NCI-H2196 treated with DMSO at 0.1 percent for 48 hours (cell line): Measurements from ENCODE around the gene ZNF775.
A peak's percentile ranks its signal among the peaks of the same experiment; 100 is the strongest.

Experiments
- DNase-seq: peaks from one replicate; lab custom pipeline; 2025; ENCODE audit not compliant: unreplicated experiment; lab: John Stamatoyannopoulos, UW

Gene ZNF775

DNA sequence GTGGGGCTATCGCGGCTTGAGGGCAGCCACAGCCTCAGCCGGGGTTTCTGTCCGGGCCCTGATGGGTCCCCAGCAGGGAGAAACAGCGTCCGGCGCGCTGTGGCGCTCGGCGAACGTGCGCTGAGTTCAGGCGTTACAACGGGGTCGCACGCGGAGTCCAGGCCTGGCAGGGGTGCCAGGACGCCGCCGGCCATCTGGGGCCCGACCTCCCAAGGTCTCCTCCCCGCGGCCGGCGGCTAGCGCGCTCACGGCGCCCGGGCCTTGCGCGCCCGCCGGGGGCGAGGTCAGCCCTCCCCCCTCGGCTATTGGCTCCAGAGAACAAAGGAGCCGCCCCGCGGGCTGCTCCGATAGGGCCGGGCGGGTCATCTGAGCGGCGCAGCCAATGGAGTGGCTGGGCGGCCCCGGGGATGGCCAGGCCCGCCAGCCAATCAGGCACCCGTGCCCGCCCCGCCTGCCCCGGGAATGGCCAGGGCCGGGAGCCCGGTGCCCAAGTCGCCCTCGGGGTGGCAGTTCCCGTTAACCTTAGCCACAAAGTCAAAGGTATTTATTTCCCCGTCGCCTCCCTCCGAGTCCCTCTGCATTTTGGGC lies at the start of gene ZNF775:
TSS of gene ZNF775 (plus strand) at position 478 of the 588 bp plus-strand sequence. CDS start 9,141 bp downstream, outside the sequence.
- peak; percentile 96 for DNase-seq

DNA sequence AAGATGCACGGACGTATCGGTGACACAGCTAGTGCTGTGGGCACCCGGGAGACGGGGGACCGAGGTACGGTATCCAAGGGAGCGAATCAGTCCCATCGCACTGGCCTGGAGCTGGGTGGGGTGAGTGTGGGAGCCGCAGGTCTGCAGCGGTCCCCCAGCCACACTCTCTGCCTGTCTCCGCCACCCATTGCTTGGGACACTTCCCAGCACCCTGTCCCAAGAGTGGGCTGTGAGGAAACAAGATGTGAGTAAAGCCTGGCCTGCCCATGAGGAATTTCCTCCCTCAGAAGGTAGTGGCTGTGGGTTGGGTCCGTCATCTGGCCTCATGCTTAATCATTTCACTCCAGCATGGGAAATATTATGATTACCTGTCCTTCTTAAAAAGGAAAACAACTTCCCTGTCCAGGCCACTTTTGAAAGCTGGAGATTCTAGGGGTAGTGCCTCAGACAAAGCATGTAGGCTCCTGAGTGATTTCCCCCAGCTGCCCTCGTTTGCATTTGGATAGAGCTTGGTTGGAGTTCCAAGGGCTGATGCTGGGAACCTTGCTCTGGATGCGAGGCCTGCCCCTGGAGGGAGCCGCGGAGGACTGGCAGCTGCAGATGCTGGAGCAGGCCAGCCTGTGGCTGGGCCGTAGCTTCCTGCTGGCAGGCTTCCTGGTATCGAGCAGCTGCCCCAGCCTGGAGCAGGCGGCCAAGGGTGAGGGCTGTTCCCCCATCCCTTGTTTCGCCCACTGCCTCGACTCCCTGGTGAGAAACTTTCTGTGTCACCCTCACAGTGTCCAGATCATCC lies 49.6 kb upstream of the ZNF775 start:
- no peak for DNase-seq

DNA sequence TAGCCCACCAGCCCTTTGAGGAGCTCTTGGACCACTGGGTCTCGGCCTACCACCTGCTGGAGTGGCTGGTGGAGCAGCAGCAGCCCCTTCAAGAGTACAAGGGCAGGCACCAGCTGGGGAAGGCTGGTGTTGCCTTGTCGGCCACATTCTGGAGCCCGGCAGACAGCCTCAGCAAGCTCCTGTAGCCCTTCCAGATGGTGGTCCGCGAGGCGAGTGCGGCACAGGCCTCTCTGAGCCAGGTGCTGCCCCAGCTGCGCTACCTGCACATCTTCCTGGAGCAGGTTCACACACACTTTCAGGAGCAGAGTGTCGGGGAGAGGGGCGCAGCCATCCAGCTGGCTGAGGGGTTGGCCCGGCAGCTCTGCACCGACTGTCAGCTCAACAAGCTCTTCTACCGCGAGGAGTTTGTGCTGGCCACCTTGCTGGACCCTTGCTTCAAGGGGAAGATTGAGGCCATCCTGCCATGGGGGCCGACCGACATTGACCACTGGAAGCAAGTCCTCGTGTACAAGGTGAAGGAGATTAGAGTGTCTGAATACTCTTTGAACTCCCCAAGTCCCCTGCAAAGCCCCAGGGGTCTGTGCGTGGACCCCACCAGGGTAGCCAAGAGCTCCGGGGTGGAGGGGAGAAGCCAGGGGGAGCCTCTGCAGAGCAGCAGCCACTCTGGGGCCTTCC lies 48.8 kb upstream of the ZNF775 start:
- DNase-seq: no peak

DNA sequence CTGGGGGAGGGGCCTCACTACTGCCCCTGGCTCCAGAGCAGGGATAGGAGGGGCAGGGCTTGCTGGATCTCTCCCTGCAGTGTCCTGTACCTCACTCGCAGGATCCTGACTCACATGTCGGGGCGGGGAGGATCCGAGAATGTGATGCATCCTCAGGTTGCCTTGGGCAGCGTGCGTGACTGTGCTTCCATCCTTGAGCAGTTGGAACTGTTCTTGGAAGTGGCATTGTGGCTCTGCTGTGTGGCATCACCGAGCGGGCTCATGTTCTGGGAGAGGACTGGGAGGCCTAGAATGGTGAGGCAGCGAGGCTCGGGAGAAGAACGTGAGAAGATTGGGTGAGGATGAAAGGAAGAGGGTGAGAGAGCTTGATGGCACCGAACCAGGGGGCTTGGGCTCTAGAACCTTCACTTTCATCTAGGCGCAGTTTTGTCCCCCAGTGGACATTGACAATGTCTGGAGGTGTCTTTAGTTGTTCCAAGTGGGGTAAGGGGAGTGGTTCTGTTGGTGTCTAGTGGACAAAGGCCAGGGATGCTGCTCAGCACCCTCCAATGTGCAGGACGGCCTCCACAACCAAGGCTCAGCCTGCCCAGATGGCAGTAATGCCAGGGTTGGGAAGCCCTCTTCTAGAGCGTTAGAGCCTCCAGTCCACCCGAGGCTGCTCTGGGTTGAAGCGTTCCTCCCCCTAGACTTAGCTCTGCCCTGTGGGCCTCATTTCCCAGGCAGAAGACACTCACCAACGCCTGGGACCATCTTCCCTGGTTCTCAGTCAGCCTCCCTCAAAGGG lies 46.1 kb upstream of the ZNF775 start:
- DNase-seq: no peak

DNA sequence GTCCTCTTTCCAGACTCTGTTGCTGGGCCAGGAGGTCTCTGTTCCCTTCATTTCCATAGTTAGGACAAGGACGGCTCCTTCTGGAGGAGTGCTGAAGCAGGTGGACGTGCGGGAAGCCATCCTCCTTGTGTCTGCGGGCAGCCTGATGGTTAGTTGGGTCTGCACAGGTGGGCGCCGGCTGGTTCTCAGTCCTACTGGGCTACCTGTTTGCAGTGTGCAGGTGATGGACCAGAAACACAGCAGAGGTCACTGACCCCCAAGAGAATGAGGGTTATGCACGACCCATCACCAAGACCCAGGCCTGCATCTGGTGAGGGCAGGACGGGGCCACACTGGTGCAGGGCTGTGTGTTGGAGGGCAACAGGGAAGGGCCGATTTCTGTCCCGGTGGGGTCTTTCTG lies 45.5 kb upstream of the ZNF775 start:
- DNase-seq: no peak

DNA sequence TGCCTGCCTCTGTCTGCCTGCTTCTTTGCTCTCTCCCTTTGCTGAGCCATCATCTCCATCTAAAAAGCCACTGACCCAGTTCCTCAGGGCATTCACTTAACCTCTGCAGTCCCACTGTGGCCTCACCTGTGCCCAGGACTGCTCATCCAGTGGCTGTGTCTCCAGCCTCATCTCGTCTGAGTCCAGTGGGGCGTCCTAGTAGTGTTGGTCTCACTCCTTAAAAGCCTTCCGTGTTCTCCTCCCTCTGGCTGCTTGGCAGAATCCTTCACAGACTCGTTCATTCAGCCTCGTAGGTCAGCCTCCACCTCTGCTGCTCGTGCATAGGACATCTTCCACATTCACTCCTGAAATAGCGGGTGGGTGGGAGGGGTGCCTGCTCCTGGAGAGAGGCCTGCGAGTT lies 45.0 kb upstream of the ZNF775 start:
- DNase-seq: no peak

DNA sequence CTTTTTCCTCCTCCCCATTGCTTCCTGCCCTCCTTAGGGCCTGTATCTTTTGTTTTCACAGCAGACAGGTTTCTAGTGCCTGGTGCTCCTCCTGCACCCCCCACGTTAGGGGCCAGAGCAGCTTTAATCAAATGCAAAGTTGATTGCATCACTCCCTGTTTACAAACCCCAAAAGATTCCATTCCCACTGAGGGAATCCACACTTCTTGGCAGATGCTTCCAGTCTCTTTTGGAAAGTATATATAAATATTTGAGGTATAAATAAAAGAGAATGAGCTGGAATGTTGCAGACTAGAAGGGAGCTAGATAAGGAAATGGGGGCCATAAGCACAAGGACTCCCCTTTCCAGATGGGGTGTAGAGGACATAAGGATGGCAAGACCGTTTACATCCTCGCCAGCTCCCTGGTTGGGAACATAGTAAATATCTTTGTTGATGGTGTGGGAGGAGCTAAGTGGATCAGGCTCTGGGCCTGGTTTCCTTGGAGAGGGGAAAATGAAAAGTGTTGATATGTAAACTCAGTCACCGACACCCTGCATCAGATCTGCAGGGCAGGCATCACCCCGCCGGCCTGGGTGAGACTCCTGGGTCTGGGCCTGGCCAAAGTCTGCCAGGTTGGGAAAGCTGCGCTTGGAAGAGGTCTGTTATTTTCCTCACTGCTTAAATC lies 43.9 kb upstream of the ZNF775 start:
- DNase-seq: no peak

DNA sequence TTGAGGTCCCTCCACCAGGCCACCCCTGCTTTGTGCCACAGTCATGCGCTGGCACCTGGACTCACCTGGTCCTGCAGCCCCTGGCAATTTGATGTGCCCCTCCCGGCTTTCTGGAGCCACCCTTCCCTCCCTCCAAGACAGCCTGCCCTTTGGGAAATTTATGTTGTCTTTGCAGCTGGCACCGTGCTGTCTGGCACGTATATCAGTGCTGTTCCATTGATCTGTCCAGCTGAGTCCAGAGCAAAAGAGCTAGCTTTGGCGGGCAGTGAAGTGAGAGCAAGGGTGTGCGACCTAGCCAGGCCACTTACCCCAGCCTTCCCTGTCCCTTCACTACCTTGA lies 43.4 kb upstream of the ZNF775 start:
- no peak for DNase-seq

DNA sequence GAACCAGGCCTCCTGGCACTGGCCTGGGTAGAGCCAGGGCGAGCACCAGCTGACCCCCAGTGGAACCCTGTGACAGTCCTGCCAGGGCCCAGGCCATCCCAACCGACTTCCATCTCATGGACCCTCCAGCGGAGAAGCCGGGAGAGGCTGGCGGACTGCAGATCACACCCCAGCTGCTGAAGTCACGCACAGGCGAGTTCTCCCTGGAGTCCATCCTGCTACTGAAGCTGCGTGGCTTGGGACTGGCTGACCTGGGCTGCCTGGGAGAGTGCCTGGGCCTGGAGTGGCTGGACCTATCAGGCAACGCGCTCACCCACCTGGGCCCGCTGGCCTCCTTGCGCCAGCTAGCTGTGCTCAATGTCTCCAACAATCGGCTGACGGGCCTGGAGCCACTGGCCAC lies 42.4 kb upstream of the ZNF775 start:
- no peak for DNase-seq

DNA sequence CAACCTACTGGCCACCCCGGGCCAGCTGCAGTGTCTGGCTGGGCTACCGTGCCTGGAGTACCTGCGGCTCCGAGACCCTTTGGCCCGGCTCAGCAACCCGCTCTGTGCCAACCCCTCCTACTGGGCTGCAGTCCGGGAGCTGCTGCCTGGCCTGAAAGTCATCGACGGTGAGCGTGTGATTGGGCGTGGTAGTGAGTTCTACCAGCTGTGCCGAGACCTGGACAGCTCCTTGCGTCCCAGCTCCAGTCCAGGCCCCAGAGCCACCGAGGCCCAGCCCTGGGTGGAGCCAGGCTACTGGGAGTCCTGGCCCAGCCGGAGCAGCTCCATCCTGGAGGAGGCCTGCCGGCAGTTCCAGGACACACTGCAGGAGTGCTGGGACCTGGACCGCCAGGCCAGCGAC lies 42.0 kb upstream of the ZNF775 start:
- DNase-seq: no peak

DNA sequence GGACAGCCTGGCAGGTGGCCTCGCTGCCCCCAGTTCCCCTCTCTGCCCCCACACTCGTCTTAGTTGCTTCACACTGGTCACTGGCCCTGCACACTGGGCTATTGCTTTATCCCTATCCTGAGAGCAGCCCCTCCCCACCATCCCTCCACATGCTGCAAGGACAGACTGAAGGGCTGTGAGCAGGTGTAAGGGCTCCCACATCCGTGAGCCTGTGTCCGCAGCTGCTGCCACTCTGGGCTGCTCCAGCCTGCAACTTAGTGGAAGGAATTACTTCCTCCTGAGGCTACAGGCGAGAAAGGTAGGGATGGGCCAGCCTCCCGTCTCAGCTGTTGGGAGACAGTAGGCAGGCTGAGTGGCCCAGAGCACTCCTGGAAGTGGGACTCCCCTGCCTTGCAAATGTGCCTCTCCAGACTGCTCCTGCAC lies 41.5 kb upstream of the ZNF775 start:
- no peak for DNase-seq

DNA sequence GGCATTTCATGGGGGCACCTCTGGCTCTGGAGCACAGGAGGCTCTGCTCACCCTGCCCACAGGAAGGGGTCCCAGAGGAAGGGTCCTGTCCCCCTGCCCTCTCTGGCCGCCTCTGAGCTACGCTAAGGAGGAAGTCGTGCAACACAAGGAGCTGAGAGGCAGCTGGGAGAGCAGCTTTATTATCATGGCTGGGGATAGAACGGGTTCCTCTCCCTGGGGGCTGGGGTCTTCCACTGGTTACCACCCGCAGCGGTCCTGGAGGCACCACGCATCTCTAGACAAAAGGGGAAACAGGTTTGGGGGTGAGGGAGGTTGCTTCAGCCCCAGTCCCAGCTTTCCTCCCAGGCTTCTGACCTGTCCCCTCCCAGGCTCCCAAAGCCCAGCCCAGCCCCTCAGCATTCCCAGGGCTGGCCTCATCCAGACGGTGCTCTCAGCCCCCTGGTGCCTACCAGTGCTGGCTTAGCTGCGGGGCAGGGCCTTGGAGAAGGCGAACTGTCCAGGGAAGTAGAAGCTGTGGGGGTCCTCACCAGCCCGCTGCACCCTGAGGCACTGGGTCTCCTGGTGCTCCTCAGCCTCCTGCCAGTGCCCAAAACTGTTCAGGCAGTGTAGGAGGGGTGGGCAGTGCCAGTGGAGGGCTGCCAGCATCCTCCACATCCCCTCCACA lies 40.8 kb upstream of the ZNF775 start:
- no peak for DNase-seq

DNA sequence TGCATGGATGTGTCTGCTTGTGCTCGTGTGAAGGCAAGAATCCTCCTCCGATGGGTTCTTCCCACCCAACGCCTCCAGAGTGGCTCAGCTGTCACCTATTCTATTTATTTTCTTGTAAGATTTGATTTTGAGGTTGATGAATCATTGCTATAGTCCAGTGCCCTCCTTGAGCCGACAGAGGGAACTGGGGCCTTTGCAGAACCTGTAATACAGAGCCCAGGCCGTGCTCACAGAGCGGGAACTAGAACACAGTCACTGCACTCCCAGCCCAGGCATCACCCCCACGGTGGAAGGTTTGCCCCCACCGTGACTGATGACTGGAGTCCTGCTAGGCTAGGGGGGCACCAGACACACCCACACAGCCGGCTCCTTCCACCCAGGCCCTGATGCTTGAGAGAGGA lies 39.7 kb upstream of the ZNF775 start:
- no peak for DNase-seq

DNA sequence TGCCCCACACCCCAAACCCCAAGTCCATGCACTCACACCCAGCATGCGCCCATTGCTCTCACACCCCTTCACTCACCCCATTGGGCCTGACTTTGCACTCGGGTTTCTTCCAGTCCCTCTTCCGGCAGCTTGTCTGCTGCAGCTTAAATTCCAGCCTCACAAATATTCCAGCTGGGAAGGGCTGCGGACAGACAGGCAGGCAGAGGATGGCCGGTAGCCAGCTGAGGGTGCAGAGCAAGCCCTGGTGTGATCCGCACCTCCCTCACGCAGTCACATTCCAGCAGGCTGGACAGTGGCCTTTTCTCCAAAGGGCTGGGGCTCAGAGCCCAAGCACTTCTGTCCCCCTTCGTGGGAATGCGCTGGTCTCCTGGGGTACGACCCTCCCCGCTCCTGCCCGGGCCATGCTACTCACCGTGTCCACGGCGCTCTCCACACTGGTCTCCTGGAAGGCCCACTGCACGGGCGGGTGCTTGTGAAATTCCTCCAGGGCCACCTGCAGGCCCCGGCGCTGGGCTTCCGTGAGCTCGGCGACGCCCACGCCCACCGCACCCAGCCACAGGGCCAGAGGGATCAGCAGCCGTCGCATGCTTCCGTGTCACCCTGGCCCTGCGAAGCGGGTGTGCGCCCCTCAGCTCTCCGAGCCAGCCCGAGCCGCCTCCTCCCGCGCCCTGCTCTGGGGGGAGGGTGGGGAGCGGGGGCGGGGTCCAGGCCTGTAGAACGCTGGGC lies 38.9 kb upstream of the ZNF775 start:
- no peak for DNase-seq

DNA sequence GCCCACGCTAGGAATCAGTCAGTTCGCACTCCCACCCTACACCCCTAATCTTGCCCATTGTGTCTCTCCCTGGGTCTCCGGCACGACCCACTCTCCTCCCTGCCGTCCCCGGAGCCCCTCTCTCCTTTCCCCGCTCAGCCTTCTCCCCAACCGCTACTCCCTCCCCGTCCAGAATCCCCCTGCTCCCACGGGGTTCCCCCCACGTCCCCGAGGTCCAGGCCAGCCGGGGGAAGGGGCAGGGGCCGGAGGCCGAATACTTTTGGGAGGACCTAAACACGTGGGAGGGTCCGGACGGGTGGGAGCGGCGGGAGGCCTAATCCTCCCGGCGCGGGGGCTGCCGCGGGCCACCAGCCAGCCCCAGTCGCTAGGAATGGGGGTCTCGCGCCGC lies 38.3 kb upstream of the ZNF775 start:
- DNase-seq: no peak

DNA sequence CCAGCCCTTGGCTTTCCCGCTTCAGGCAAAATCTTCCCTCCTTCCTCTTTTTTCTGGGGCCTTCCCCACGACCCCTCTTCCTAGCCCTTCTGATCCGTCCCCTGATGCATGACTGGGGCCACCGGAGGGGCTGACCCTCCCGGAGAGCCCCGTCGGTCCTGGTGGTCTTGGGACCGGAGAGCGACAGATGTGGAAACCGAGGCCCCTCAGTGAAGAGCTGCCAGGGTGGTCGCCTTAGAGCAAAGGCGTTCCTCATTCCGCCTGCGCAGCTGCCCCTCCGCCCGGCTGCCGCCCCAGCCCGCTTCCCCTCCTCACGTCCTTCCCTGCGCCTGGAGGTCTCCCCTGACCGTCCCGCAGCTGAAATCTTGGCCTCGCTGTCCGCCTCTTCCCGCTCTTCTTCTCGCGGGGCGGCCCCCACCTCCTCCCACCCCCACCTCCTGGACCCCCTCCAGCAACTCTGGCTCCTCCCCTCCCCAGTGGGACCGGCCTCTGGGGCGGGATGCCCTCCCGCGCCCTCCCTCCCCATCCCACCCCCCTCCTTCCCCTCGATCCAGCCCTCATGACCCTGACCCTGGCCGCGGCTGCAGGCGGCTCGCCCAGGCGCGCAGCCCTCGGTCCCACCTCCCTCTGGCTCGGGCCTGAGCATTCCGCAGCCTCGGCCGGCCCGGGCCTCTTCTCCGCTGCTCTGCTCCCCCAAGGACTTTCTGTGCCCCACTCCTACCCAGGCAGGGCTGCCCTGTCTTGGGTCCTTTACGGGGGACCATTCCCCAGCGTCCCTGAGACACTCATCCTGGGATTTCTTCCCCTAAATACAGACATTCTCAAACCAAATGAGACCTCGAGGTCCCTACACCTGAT lies 37.6 kb upstream of the ZNF775 start, which contains the start of gene RARRES2:
TSS of gene RARRES2 (minus strand) at position 367 of the 858 bp plus-strand sequence. CDS start 1,020 bp downstream, outside the sequence.
- DNase-seq: no peak

DNA sequence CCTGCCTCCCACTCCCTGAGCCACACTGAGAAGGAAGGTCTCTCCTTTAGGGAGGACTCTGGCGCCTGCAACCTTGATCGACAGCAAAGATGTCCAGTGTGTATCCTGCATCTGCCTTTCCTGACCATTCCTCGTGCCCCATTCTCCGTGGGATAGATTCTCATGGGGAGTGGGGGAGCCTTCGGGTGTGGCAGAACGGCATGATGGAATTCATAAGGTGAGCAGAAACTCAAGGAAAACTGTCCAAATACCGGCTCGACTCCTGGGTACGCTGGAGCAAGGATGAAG lies 37.1 kb upstream of the ZNF775 start:
- no peak for DNase-seq

DNA sequence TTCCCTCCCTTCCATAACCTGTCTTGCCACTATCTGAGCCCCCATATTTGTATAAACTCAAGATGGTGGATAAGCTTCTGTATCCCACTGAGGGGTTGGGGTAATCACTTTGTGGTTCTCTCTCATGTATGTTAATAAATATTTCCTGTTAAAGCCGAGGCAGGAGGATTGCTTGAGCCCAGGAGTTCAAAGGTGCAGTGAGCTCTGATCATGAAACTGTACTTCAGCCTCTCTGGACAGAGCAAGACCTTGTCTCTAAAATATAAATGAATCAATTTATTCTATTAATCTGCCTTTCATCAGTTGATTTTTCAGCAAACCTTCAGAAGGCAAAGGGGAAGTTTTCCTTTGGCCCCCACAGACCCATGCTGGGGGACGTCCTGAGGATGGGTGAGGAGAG lies 35.9 kb upstream of the ZNF775 start:
- no peak for DNase-seq

DNA sequence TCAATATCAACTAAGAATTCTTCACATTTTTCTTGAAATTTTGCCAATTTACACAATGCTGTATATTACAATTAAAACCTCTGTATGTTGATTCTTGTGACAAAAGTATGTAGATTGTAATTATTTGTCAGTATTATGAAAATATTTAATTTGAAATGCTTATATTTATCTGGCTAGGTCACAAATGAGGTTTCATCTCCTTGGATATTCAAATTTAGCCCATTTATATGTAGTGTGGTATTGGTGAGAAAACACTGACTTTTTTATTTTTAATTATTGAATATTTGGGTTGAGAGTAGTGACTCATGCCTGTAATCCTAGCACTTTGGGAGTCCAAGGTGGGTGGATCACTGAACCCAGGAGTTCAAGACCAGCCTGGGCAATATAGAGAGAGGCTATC lies 34.8 kb upstream of the ZNF775 start:
- no peak for DNase-seq
